ENCODE data around the gene INIP. TPM values are rescaled to one million over a fixed set of nuclear protein-coding genes. Genes with fewer than 3 reads are reported as not detected.
A peak's percentile ranks its signal among the peaks of the same experiment; 100 is the strongest.

Gene INIP
- total and polyA plus RNA-seq, 9 of the 15 experiments (the other 6 are each of a cell fraction or from before 2014, with no cell fraction given): 11.9 to 87.9 (median 37.3) TPM

GRCh38 chr9:112717661-112718331 lies at the start of gene INIP (continued):
- TF ChIP-seq RBM34 (IDR thresholded peaks at IDR 0.05; ENCODE audit: borderline replicate concordance, insufficient read depth, low read length) (no peak), ZNF551 (CRISPR knock-in tag; IDR thresholded peaks at IDR 0.05) (no peak), NFXL1 (CRISPR knock-in tag; IDR thresholded peaks at IDR 0.05) (no peak), ZNF324 (CRISPR knock-in tag; IDR thresholded peaks at IDR 0.05) (no peak), CTBP1 (IDR thresholded peaks at IDR 0.05; ENCODE audit: borderline replicate concordance) (peak; percentile 56; the same call in 1 of the 2 replicates), ZFP36 (IDR thresholded peaks at IDR 0.05; ENCODE audit: low read depth, low read length, partially characterized antibody) (no peak), ZBTB2 (IDR thresholded peaks at IDR 0.05) (no peak), SRSF3 (IDR thresholded peaks at IDR 0.05; ENCODE audit: insufficient read depth, low read length) (no peak), ELK1 (CRISPR knock-in tag; IDR thresholded peaks at IDR 0.05) (no peak), ZNF282 (CRISPR knock-in tag; IDR thresholded peaks at IDR 0.05) (no peak), PRPF4 (IDR thresholded peaks at IDR 0.05; ENCODE audit: insufficient read depth, low read depth, low read length, poor library complexity, severe bottlenecking) (no peak), CEBPZ (IDR thresholded peaks at IDR 0.05; ENCODE audit: borderline replicate concordance, low read depth, low read length) (peak; percentile 74; the same call in 1 of the 2 replicates), ZNF778 (CRISPR knock-in tag; IDR thresholded peaks at IDR 0.05) (no peak), SIN3B (IDR thresholded peaks at IDR 0.05; ENCODE audit: low read depth) (peak; percentile 67; the same call in 1 of the 2 replicates), ZNF253 (CRISPR knock-in tag; conservative IDR thresholded peaks at IDR 0.05) (no peak), ZBTB9 (CRISPR knock-in tag; IDR thresholded peaks at IDR 0.05) (no peak), CHAMP1 (IDR thresholded peaks at IDR 0.05) (no peak), HLTF (IDR thresholded peaks at IDR 0.05) (no peak), ZKSCAN1 (IDR thresholded peaks at IDR 0.05; ENCODE audit: low read depth, low read length) (no peak)
